ENCODE results near the gene ADAMTSL5. TPM values are rescaled to one million over a fixed set of nuclear protein-coding genes. Genes with fewer than 3 reads are reported as not detected.

Gene ADAMTSL5
- total and polyA plus RNA-seq, 9 of the 15 experiments (the other 6 are each of a cell fraction or from before 2014, with no cell fraction given) = 1.0 to 11.6 (median 4.1) TPM

GRCh38 chr19:1512671-1513498, at the start of gene ADAMTSL5 (continued):
- TF ChIP-seq, protein P1, sequence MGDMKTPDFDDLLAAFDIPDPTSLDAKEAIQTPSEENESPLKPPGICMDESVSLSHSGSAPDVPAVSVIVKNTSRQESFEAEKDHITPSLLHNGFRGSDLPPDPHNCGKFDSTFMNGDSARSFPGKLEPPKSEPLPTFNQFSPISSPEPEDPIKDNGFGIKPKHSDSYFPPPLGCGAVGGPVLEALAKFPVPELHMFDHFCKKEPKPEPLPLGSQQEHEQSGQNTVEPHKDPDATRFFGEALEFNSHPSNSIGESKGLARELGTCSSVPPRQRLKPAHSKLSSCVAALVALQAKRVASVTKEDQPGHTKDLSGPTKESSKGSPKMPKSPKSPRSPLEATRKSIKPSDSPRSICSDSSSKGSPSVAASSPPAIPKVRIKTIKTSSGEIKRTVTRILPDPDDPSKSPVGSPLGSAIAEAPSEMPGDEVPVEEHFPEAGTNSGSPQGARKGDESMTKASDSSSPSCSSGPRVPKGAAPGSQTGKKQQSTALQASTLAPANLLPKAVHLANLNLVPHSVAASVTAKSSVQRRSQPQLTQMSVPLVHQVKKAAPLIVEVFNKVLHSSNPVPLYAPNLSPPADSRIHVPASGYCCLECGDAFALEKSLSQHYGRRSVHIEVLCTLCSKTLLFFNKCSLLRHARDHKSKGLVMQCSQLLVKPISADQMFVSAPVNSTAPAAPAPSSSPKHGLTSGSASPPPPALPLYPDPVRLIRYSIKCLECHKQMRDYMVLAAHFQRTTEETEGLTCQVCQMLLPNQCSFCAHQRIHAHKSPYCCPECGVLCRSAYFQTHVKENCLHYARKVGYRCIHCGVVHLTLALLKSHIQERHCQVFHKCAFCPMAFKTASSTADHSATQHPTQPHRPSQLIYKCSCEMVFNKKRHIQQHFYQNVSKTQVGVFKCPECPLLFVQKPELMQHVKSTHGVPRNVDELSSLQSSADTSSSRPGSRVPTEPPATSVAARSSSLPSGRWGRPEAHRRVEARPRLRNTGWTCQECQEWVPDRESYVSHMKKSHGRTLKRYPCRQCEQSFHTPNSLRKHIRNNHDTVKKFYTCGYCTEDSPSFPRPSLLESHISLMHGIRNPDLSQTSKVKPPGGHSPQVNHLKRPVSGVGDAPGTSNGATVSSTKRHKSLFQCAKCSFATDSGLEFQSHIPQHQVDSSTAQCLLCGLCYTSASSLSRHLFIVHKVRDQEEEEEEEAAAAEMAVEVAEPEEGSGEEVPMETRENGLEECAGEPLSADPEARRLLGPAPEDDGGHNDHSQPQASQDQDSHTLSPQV (IDR thresholded peaks at IDR 0.05) = no peak; the same call in 1 of the 2 replicates
- no peak for TF ChIP-seq TAF9B (IDR thresholded peaks at IDR 0.05; ENCODE audit: partially characterized antibody)
- TF ChIP-seq CBX5 (IDR thresholded peaks at IDR 0.05; ENCODE audit: borderline replicate concordance, low read depth) = no peak
- no peak for TF ChIP-seq ZNF318 (IDR thresholded peaks at IDR 0.05; ENCODE audit: borderline replicate concordance in 1 of 2, low read depth in 1 of 2)
- TF ChIP-seq, protein P2, sequence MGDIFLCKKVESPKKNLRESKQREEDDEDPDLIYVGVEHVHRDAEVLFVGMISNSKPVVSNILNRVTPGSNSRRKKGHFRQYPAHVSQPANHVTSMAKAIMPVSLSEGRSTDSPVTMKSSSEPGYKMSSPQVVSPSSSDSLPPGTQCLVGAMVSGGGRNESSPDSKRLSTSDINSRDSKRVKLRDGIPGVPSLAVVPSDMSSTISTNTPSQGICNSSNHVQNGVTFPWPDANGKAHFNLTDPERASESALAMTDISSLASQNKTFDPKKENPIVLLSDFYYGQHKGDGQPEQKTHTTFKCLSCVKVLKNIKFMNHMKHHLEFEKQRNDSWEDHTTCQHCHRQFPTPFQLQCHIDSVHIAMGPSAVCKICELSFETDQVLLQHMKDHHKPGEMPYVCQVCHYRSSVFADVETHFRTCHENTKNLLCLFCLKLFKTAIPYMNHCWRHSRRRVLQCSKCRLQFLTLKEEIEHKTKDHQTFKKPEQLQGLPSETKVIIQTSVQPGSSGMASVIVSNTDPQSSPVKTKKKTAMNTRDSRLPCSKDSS (IDR thresholded peaks at IDR 0.05; ENCODE audit: low read depth, partially characterized antibody) = no peak
- TF ChIP-seq ZNF140 (CRISPR knock-in tag; IDR thresholded peaks at IDR 0.05) = no peak
- TF ChIP-seq ZNF696 (CRISPR knock-in tag; conservative IDR thresholded peaks at IDR 0.05) = no peak
- TF ChIP-seq, protein P3, sequence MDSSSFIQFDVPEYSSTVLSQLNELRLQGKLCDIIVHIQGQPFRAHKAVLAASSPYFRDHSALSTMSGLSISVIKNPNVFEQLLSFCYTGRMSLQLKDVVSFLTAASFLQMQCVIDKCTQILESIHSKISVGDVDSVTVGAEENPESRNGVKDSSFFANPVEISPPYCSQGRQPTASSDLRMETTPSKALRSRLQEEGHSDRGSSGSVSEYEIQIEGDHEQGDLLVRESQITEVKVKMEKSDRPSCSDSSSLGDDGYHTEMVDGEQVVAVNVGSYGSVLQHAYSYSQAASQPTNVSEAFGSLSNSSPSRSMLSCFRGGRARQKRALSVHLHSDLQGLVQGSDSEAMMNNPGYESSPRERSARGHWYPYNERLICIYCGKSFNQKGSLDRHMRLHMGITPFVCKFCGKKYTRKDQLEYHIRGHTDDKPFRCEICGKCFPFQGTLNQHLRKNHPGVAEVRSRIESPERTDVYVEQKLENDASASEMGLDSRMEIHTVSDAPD (CRISPR knock-in tag; IDR thresholded peaks at IDR 0.05) = no peak
